ENCODE measurements around the gene ZNF566.
A peak's percentile ranks its signal among the peaks of the same experiment; 100 is the strongest.
"Not testable (repeated sequence)": the region's sequence is repeated elsewhere in the genome, so short reads cannot be mapped to it uniquely, and the experiment has no call there.

ZNF566 gene

DNA sequence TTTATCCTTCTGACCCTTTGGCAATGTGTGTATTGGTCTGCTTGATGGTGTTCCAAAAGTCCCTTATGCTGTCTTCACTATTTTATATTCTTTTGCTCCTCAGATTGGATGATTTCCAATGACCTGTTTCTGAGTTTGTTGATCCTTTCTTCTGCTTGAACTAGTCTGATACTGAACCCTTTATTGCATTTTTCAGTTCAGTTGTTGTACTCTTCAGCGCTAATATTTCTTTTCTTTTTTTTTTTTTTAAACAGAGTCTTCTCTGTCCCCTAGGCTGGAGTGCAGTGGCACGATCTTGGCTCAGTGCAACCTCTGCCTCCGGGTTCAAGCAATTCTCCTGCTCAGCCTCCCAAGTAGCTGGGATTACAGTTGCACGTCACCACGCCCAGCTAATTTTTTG lies 12.6 kb upstream of the ZNF566 start:
- H3K4me3 ChIP-seq (ENCODE audit: low read depth in 1 of 2, low read length in 2 of 2), result no peak overlapping the region
- no peak overlapping the region for H3K9ac ChIP-seq (ENCODE audit: low read depth in 1 of 2, low read length in 2 of 2)
- peaks cover 50% of the 10 kb centered on the region in 2 donors for H3K9me3 ChIP-seq (ENCODE audit: control insufficient read depth in 1 of 2, low read length in 2 of 2)
- no peaks in the 10 kb centered on the region for H3K36me3 ChIP-seq (ENCODE audit: control insufficient read depth in 1 of 2, insufficient read depth in 2 of 2, low read length in 2 of 2)
- H3K4me1 ChIP-seq (ENCODE audit: control insufficient read depth in 1 of 2, insufficient read depth in 2 of 2, low read length in 2 of 2), result no peaks in the 10 kb centered on the region
- H3K27me3 ChIP-seq (ENCODE audit: control insufficient read depth in 1 of 2, insufficient read depth in 2 of 2, low read length in 2 of 2), result no peaks in the 10 kb centered on the region
- no peak overlapping the region for H3K27ac ChIP-seq (ENCODE audit: low read depth, low read length)

DNA sequence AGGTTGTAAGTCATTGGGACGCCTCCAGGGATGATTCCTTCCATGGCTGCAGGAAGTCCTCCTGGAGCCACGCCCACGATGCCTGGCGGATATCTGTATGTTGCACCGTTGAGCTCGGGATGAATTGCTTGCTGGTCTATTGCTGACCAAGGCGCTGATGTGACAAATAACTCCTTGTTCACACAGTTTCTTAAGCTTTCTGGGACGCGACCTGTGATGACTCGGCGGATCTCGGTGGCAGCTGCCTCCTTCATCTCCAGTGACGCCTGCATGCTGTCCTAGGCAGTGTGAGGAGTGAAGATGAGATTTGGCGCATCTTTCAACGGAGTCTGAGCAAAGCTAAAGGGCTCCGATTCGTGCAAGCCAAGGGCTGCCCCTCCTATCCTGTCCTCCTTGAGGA lies 7.6 kb upstream of the ZNF566 start:
- Histone ChIP-seq H3K4me1 (ENCODE audit: control insufficient read depth in 1 of 2, insufficient read depth in 2 of 2, low read length in 2 of 2) (no peaks in the 10 kb centered on the region), H3K27me3 (ENCODE audit: control insufficient read depth in 1 of 2, insufficient read depth in 2 of 2, low read length in 2 of 2) (no peaks in the 10 kb centered on the region), H3K4me3 (ENCODE audit: low read depth in 1 of 2, low read length in 2 of 2) (no peak overlapping the region), H3K9ac (ENCODE audit: low read depth in 1 of 2, low read length in 2 of 2) (no peak overlapping the region), H3K9me3 (ENCODE audit: control insufficient read depth in 1 of 2, low read length in 2 of 2) (peaks cover 25 to 28% of the 10 kb centered on the region in 2 donors), H3K27ac (ENCODE audit: low read depth, low read length) (no peak overlapping the region), H3K36me3 (ENCODE audit: control insufficient read depth in 1 of 2, insufficient read depth in 2 of 2, low read length in 2 of 2) (no peaks in the 10 kb centered on the region)

DNA sequence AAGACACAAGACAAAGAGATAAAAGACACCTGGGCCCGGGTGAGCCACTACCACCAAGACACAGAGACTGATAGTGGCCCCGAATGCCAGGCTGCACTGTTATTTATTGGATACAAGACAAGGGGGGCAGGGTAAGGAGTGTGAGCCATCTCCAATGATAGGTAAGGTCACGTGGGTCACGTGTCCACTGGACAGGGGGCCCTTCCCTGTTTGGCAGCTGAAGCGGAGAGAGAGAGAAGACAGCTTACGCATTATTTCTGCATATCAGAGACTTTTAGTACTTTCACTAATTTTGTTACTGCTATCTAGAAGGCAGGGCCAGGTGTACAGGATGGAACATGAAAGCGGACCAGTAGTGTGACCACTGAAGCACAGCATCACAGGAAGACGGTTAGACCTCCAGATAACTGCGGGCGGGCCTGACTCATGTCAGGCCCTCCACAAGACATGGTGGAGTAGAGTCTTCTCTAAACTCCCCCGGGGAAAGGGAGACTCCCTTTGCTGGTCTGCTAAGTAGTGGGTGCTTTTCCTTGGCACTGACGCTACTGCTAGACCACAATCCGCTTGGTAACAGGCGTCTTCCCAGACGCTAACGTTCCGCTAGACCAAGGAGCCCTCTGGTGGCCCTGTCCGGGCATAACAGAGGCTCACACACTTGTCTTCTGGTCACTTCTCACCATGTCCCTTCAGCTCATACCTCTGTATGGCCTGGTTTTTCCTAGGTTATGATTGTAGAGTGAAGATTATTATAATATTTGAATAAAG lies 3.5 kb upstream of the ZNF566 start:
- Histone ChIP-seq H3K4me1 (ENCODE audit: control insufficient read depth in 1 of 2, insufficient read depth in 2 of 2, low read length in 2 of 2) (peaks cover 4 to 15% of the 10 kb centered on the region in 2 donors), H3K9me3 (ENCODE audit: control insufficient read depth in 1 of 2, low read length in 2 of 2) (peaks cover 11 to 17% of the 10 kb centered on the region in 2 donors)
- not testable (repeated sequence) for H3K36me3 ChIP-seq (ENCODE audit: control insufficient read depth in 1 of 2, insufficient read depth in 2 of 2, low read length in 2 of 2); H3K27me3 ChIP-seq (ENCODE audit: control insufficient read depth in 1 of 2, insufficient read depth in 2 of 2, low read length in 2 of 2); H3K9ac ChIP-seq (ENCODE audit: low read depth in 1 of 2, low read length in 2 of 2); H3K27ac ChIP-seq (ENCODE audit: low read depth, low read length); H3K4me3 ChIP-seq (ENCODE audit: low read depth in 1 of 2, low read length in 2 of 2)

DNA sequence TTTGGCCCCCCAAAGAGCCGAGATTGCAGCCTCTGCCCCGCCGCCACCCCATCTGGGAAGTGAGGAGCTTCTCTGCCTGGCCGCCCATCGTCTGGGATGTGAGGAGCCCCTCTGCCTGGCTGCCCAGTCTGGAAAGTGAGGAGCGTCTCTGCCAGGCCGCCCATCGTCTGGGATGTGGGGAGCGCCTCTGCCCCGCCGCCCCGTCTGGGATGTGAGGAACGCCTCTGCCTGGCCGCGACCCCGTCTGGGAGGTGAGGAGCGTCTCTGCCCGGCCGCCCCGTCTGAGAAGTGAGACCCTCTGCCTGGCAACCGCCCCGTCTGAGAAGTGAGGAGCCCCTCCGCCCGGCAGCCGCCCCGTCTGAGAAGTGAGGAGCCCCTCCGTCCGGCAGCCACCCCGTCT lies 1.5 kb upstream of the ZNF566 start:
- not testable (repeated sequence) for H3K36me3 ChIP-seq (ENCODE audit: control insufficient read depth in 1 of 2, insufficient read depth in 2 of 2, low read length in 2 of 2); H3K4me3 ChIP-seq (ENCODE audit: low read depth in 1 of 2, low read length in 2 of 2); H3K27ac ChIP-seq (ENCODE audit: low read depth, low read length); H3K9me3 ChIP-seq (ENCODE audit: control insufficient read depth in 1 of 2, low read length in 2 of 2); H3K27me3 ChIP-seq (ENCODE audit: control insufficient read depth in 1 of 2, insufficient read depth in 2 of 2, low read length in 2 of 2); H3K9ac ChIP-seq (ENCODE audit: low read depth in 1 of 2, low read length in 2 of 2)
- H3K4me1 ChIP-seq (ENCODE audit: control insufficient read depth in 1 of 2, insufficient read depth in 2 of 2, low read length in 2 of 2), result peaks cover 4 to 15% of the 10 kb centered on the region in 2 donors

DNA sequence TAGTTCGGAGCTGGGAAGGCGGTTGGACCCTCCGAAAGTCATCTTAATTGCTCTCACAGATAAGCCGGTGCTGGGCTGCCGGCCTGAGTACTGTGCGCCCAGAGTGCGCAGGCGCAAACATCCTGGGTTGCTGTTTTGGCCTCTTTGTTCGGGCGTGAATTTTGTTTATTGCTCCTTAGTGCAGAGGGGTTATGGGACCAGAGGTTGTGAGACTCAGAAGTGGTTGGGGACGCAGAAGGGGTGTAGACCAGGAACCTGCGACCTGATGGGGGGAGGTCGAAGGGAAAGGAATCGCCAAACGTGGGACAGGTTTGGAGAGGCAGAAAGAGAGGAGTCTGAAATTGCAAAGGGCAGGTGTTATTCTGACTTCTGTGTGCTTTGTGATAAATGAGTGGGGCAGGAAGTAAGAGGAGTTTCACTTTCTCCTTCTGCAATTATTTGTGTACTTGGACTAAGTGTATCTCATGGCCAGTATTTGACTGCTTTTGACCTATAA lies 607 bp upstream of the ZNF566 start:
- H3K4me1 ChIP-seq (ENCODE audit: control insufficient read depth in 1 of 2, insufficient read depth in 2 of 2, low read length in 2 of 2), result peaks cover 4 to 15% of the 10 kb centered on the region in 2 donors
- H3K36me3 ChIP-seq (ENCODE audit: control insufficient read depth in 1 of 2, insufficient read depth in 2 of 2, low read length in 2 of 2), result no peaks in the 10 kb centered on the region
- peak overlapping the region; percentile 97 to 99 for H3K4me3 ChIP-seq (ENCODE audit: low read depth in 1 of 2, low read length in 2 of 2)
- H3K27me3 ChIP-seq (ENCODE audit: control insufficient read depth in 1 of 2, insufficient read depth in 2 of 2, low read length in 2 of 2), result no peaks in the 10 kb centered on the region
- peak overlapping the region; percentile 85 to 89 for H3K9ac ChIP-seq (ENCODE audit: low read depth in 1 of 2, low read length in 2 of 2)
- peaks cover 3 to 4% of the 10 kb centered on the region in 2 donors for H3K9me3 ChIP-seq (ENCODE audit: control insufficient read depth in 1 of 2, low read length in 2 of 2)
- H3K27ac ChIP-seq (ENCODE audit: low read depth, low read length), result peak overlapping the region; percentile 93

DNA sequence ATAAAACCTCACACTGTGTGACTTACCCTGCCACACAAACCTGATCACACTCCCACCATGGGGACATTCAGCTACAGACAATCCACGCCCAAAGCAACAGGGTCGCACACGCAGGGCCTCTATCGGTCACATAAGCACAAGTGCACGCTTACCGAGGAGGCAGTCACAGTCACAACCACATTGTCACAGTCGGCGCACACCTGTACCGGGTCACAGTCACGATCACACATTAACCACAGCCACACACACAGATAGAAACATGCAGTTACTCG lies 579 bp downstream of the ZNF566 start:
- Histone ChIP-seq H3K4me3 (ENCODE audit: low read depth in 1 of 2, low read length in 2 of 2) (peak overlapping the region; percentile 97 to 99), H3K9me3 (ENCODE audit: control insufficient read depth in 1 of 2, low read length in 2 of 2) (peaks cover 7% of the 10 kb centered on the region in 2 donors), H3K27me3 (ENCODE audit: control insufficient read depth in 1 of 2, insufficient read depth in 2 of 2, low read length in 2 of 2) (no peaks in the 10 kb centered on the region), H3K9ac (ENCODE audit: low read depth in 1 of 2, low read length in 2 of 2) (peak overlapping the region; percentile 85 to 89), H3K27ac (ENCODE audit: low read depth, low read length) (peak overlapping the region; percentile 93), H3K36me3 (ENCODE audit: control insufficient read depth in 1 of 2, insufficient read depth in 2 of 2, low read length in 2 of 2) (no peaks in the 10 kb centered on the region), H3K4me1 (ENCODE audit: control insufficient read depth in 1 of 2, insufficient read depth in 2 of 2, low read length in 2 of 2) (peaks cover 4 to 15% of the 10 kb centered on the region in 2 donors)

DNA sequence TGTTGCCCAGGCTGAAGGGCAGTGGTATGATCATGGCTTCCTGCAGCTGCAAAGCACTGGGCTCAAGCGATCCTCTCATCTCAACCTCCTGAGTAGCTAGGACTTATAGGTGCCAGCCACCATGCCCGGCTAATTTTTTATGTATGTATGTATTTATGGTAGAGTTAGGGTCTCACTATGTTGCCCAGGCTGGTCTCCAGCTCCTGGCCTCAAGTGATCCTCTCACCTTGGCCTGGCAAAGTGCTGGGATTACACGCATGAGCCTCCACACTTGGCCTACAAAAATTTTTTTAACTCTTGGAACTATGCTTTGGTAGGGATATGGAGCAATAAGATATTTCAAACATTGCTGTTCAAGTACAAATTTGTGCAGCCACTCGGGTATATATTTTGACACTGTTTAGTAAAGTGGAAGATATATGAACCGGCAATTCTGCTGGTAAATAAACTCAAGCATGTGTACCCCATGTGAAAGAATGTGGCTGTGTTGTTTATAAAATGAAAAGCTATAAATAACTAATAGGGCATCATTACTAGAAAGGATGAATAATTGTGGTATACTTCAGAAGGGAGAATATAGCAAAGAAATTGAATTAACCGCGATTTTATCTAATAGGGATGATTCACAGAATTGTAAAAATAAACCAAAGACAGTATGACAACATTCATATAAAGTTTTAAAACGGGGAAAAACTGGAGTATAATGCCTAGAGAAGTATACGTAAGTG lies 1.1 kb downstream of the ZNF566 start:
- Histone ChIP-seq H3K27ac (ENCODE audit: low read depth, low read length) (no peak overlapping the region), H3K4me3 (ENCODE audit: low read depth in 1 of 2, low read length in 2 of 2) (peak overlapping the region; percentile 97 to 99)

DNA sequence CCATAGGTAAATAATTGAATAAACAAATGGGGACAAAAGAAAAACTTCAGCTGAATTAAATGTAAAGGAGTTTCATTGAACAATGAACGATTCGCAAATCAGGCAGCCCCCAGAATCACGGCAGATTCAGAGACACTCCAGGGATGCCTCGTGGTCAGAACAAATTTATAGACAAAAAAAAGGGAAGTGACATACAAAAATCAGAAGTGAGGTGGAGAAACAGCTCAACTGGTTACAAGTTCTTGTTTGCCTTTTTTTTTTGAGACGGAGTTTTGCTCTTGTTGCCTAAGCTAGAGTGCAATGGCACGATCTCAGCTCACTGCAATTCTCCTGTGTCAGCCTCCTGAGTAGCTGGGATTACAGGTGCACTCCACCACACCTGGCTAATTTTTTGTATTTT lies 5.7 kb downstream of the ZNF566 start:
- H3K36me3 ChIP-seq (ENCODE audit: control insufficient read depth in 1 of 2, insufficient read depth in 2 of 2, low read length in 2 of 2), result peaks cover 3 to 4% of the 10 kb centered on the region in 2 donors
- H3K27ac ChIP-seq (ENCODE audit: low read depth, low read length), result no peak overlapping the region
- H3K9ac ChIP-seq (ENCODE audit: low read depth in 1 of 2, low read length in 2 of 2), result no peak overlapping the region
- no peaks in the 10 kb centered on the region for H3K27me3 ChIP-seq (ENCODE audit: control insufficient read depth in 1 of 2, insufficient read depth in 2 of 2, low read length in 2 of 2)
- H3K4me3 ChIP-seq (ENCODE audit: low read depth in 1 of 2, low read length in 2 of 2), result no peak overlapping the region
- peaks cover 2 to 8% of the 10 kb centered on the region in 2 donors for H3K4me1 ChIP-seq (ENCODE audit: control insufficient read depth in 1 of 2, insufficient read depth in 2 of 2, low read length in 2 of 2)
- peaks cover 14 to 37% of the 10 kb centered on the region in 2 donors for H3K9me3 ChIP-seq (ENCODE audit: control insufficient read depth in 1 of 2, low read length in 2 of 2)

More for the DNA sequence above, 1.1 kb downstream of the ZNF566 start:
- peak overlapping the region; percentile 85 to 89 for H3K9ac ChIP-seq (ENCODE audit: low read depth in 1 of 2, low read length in 2 of 2)
- no peaks in the 10 kb centered on the region for H3K36me3 ChIP-seq (ENCODE audit: control insufficient read depth in 1 of 2, insufficient read depth in 2 of 2, low read length in 2 of 2)
- H3K27me3 ChIP-seq (ENCODE audit: control insufficient read depth in 1 of 2, insufficient read depth in 2 of 2, low read length in 2 of 2), result no peaks in the 10 kb centered on the region
- H3K9me3 ChIP-seq (ENCODE audit: control insufficient read depth in 1 of 2, low read length in 2 of 2), result peaks cover 7 to 8% of the 10 kb centered on the region in 2 donors
- H3K4me1 ChIP-seq (ENCODE audit: control insufficient read depth in 1 of 2, insufficient read depth in 2 of 2, low read length in 2 of 2), result peaks cover 4 to 15% of the 10 kb centered on the region in 2 donors

DNA sequence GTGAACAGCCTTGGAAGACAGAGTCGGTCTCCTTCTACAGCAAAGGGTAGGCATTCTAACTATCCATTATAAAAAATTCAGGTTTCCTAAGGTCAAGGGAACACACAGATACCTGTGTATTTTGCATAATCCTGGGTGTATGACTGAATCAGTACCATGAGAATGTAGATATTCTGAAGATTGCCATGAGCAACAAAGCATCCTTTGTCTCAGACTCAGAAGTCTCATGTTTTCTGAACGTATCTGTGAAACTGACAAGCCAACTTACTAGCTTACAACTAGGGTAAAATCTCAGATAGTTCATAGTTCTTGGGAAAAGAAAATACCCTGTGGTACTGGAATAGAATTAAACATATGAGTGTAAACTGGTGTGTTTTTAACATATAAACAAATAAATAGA lies 6.5 kb downstream of the ZNF566 start:
- H3K27me3 ChIP-seq (ENCODE audit: control insufficient read depth in 1 of 2, insufficient read depth in 2 of 2, low read length in 2 of 2), result no peaks in the 10 kb centered on the region
- no peak overlapping the region for H3K9ac ChIP-seq (ENCODE audit: low read depth in 1 of 2, low read length in 2 of 2)
- no peak overlapping the region for H3K4me3 ChIP-seq (ENCODE audit: low read depth in 1 of 2, low read length in 2 of 2)
- H3K27ac ChIP-seq (ENCODE audit: low read depth, low read length), result no peak overlapping the region
- peaks cover 0 to under 1% of the 10 kb centered on the region in 2 donors for H3K4me1 ChIP-seq (ENCODE audit: control insufficient read depth in 1 of 2, insufficient read depth in 2 of 2, low read length in 2 of 2)
- H3K36me3 ChIP-seq (ENCODE audit: control insufficient read depth in 1 of 2, insufficient read depth in 2 of 2, low read length in 2 of 2), result peaks cover 4 to 7% of the 10 kb centered on the region in 2 donors
- H3K9me3 ChIP-seq (ENCODE audit: control insufficient read depth in 1 of 2, low read length in 2 of 2), result peaks cover 21 to 42% of the 10 kb centered on the region in 2 donors

DNA sequence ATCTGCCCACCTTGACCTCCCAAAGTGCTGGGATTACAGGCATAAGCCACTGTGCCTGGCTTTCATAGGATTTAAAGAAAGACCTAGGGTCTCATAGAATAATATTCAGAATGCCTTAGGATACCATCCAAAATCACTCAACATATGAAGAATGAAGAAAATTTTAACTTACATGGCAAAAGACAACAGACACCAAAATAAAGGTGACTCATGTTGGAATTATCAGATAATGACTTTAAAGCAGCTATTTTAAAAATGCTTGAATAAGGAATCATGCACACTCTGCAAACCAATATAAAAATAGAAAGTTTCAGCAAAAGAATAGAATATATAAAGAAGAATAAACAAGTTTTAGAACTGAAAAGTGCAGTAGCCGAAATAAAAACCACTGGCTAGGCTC lies 29.3 kb downstream of the ZNF566 start:
- peaks cover 16 to 36% of the 10 kb centered on the region in 2 donors for H3K9me3 ChIP-seq (ENCODE audit: control insufficient read depth in 1 of 2, low read length in 2 of 2)
- H3K36me3 ChIP-seq (ENCODE audit: control insufficient read depth in 1 of 2, insufficient read depth in 2 of 2, low read length in 2 of 2), result no peaks in the 10 kb centered on the region

More for the DNA sequence above, 29.3 kb downstream of the ZNF566 start:
- Histone ChIP-seq H3K27me3 (ENCODE audit: control insufficient read depth in 1 of 2, insufficient read depth in 2 of 2, low read length in 2 of 2) (no peaks in the 10 kb centered on the region), H3K9ac (ENCODE audit: low read depth in 1 of 2, low read length in 2 of 2) (no peak overlapping the region), H3K4me1 (ENCODE audit: control insufficient read depth in 1 of 2, insufficient read depth in 2 of 2, low read length in 2 of 2) (no peaks in the 10 kb centered on the region), H3K27ac (ENCODE audit: low read depth, low read length) (no peak overlapping the region), H3K4me3 (ENCODE audit: low read depth in 1 of 2, low read length in 2 of 2) (no peak overlapping the region)
